SH-SY5Y (cell line): Measurements from ENCODE around the gene LRRN2.

ENCODE experiments used
- GATA2 ChIP-seq: IDR thresholded peaks from 2 replicates; pipeline ENCODE4 v1.6.1; 2011; ENCODE audit warnings: mild to moderate bottlenecking, low read depth, low read length
- GATA3 ChIP-seq: IDR thresholded peaks from 2 replicates; pipeline ENCODE4 v1.6.1; 2011; ENCODE audit warnings: low read depth, mild to moderate bottlenecking, low read length, moderate library complexity

LRRN2 gene

GRCh38 chr1:204568576-204569315 lies 116.8 kb downstream of the LRRN2 start:
- TF ChIP-seq GATA3 (no peak), GATA2 (no peak)
